Panc1 (cell line): ENCODE results near the gene EMD. TPM values are rescaled to one million over a fixed set of nuclear protein-coding genes. Genes with fewer than 3 reads are reported as not detected.
"Not testable (repeated sequence)": the region's sequence is repeated elsewhere in the genome, so short reads cannot be mapped to it uniquely, and the experiment has no call there.

ENCODE experiments used
- ATAC-seq: fragments of 200-7000 bp; cut with Tn5 transposase; 2 replicates; pipeline ENCODE4 v1.9.1; 2020; ENCODE audit warnings: mild to moderate bottlenecking, moderate library complexity
- BruUV-seq: library from RNA; stranded (reverse); fragments of 400-500 nt; replicated peaks from 2 replicates; lab custom pipeline; 2021; lab: Mats Ljungman, UMichigan
- CTCF ChIA-PET: fragments of 300-600 bp; sonication (Branson Sonifier 250); formaldehyde crosslinking; loops from one replicate; lab custom pipeline; 2022; ENCODE audit warnings: antibody characterized with exemption; lab: Charles Lee
- POLR2A ChIA-PET: fragments of 300-600 bp; sonication (Branson Sonifier 250); formaldehyde crosslinking; loops from one replicate; lab custom pipeline; 2022; ENCODE audit warnings: antibody characterized with exemption; lab: Charles Lee
- DNase-seq: peaks from one replicate; pipeline ENCODE4 v3.0.0-alpha.2; 2010; ENCODE audit warnings: low read depth, low spot score
- H3K27ac ChIP-seq: 2 replicates; pipeline ENCODE4 v1.5.1; 2011; ENCODE audit warnings: mild to moderate bottlenecking, low read length, inconsistent platforms
- H3K27me3 ChIP-seq: fragments of 200-500 bp; sonication (Bioruptor generic); 2 replicates; pipeline ENCODE4 v1.6.0; 2014; ENCODE audit warnings: low read length, inconsistent platforms; ENCODE audit not compliant: control insufficient read depth, insufficient read depth
- H3K36me3 ChIP-seq: fragments of 200-500 bp; sonication (Bioruptor generic); 2 replicates; pipeline ENCODE4 v1.5.1; 2014; ENCODE audit warnings: inconsistent platforms, mild to moderate bottlenecking, low read length, moderate library complexity; ENCODE audit not compliant: control insufficient read depth, insufficient read depth
- H3K4me1 ChIP-seq: 2 replicates; pipeline ENCODE4 v1.5.1; 2011; ENCODE audit warnings: inconsistent platforms, mild to moderate bottlenecking, low read length, moderate library complexity; ENCODE audit not compliant: control insufficient read depth, insufficient read depth
- H3K4me3 ChIP-seq, 2 experiments: 2 replicates each; pipeline ENCODE4 v1.5.1; 2011 to 2012; ENCODE audit warnings: low read depth in 2 of 2, low read length in 2 of 2, mild to moderate bottlenecking in 2 of 2, inconsistent platforms in 1 of 2, moderate library complexity in 1 of 2
- H3K9me3 ChIP-seq: fragments of 200-500 bp; sonication (Bioruptor generic); 2 replicates; pipeline ENCODE4 v1.5.1; 2014; ENCODE audit warnings: low read depth, mild to moderate bottlenecking, inconsistent platforms, low read length, moderate library complexity; ENCODE audit not compliant: control insufficient read depth, insufficient read depth
- CTCF ChIP-seq: fragments of 450-650 bp; IDR thresholded peaks from 2 replicates; pipeline ENCODE4 v1.5.1; 2017; ENCODE audit warnings: mild to moderate bottlenecking
- POLR2AphosphoS5 ChIP-seq: IDR thresholded peaks from 2 replicates; pipeline ENCODE4 v1.6.1; 2012; ENCODE audit warnings: mild to moderate bottlenecking, low read depth, low read length, moderate library complexity
- REST ChIP-seq, 2 experiments: IDR thresholded peaks; 2 replicates each; pipeline ENCODE4 v1.6.1; 2011 to 2012; ENCODE audit warnings: low read depth in 2 of 2, control low read depth in 1 of 2, low read length in 1 of 2, mild to moderate bottlenecking in 1 of 2, moderate library complexity in 1 of 2; ENCODE audit not compliant: insufficient read depth in 1 of 2
- SIN3A ChIP-seq: IDR thresholded peaks from 2 replicates; pipeline ENCODE4 v1.6.1; 2012; ENCODE audit warnings: low read depth, mild to moderate bottlenecking, low read length, moderate library complexity, borderline replicate concordance; ENCODE audit not compliant: insufficient read depth
- TCF7L2 ChIP-seq: IDR thresholded peaks from 2 replicates; pipeline ENCODE4 v1.6.1; 2011; ENCODE audit warnings: mild to moderate bottlenecking, low read depth, low read length, inconsistent platforms
- in situ Hi-C: cut with HindIII; loops from 2 replicates; pipeline ENCODE4 v1.10.0; 2016; ENCODE audit warnings: low sequenced_read_pairs, low pct_unique_long_range_greater_than_20kb
- intact Hi-C: fragments of 100-400 bp; cut with micrococcal nuclease; formaldehyde crosslinking; loops from one replicate; pipeline ENCODE4 v1.10.0; 2022; ENCODE audit not compliant: unreplicated experiment
- total RNA-seq: library from RNA; stranded (reverse); gene quantifications from one replicate; pipeline ENCODE4 v1.2.1, GENCODE V29; 2021; ENCODE audit not compliant: unreplicated experiment

The EMD gene
- total RNA-seq, 1 experiment from 2014 or later: 178 TPM

DNA sequence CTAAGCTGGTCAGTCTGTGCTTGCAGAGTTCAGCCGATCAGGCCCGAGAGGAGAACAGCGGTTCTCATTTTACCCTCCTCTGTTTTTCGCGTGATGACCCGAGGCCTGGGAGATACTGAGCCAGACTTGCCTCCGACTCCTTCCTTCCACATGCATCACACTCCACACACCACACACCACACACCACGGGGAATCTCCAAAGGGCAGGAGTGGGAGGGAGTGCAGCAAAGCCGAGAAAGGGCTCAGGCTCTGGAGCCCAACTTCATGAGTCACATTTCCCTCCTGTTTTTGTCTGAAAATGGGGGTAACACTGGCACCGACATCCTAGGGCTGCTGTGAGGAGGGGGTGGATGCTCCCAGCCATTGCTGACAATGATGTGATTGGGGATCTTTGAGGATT lies 44.6 kb upstream of the EMD start:
- DNase-seq: no peak
- H3K27ac ChIP-seq: no peak overlapping the region
- POLR2A ChIA-PET: no interaction called here
- no peaks in the 10 kb centered on the region for H3K9me3 ChIP-seq
- no TSS peak for BruUV-seq
- no peaks in the 10 kb centered on the region for H3K4me1 ChIP-seq
- H3K4me3 ChIP-seq: no peak overlapping the region
- no peaks in the 10 kb centered on the region for H3K36me3 ChIP-seq
- TF ChIP-seq TCF7L2 (no peak), REST (IDR thresholded peaks at IDR 0.05; ENCODE audit: insufficient read depth in 1 of 2, low read depth in 2 of 2, low read length in 1 of 2) (no peak), POLR2AphosphoS5 (no peak), CTCF (no peak), SIN3A (no peak)
- intact Hi-C loops (no loop called here), in situ Hi-C loops (no loop called here)
- ATAC-seq: no peak
- CTCF ChIA-PET: no interaction called here
- no peaks in the 10 kb centered on the region for H3K27me3 ChIP-seq

GRCh38 chrX:154341399-154342298 lies 37.4 kb upstream of the EMD start:
- in situ Hi-C loops: not testable (repeated sequence)
- ATAC-seq: peak; percentile 88

DNA sequence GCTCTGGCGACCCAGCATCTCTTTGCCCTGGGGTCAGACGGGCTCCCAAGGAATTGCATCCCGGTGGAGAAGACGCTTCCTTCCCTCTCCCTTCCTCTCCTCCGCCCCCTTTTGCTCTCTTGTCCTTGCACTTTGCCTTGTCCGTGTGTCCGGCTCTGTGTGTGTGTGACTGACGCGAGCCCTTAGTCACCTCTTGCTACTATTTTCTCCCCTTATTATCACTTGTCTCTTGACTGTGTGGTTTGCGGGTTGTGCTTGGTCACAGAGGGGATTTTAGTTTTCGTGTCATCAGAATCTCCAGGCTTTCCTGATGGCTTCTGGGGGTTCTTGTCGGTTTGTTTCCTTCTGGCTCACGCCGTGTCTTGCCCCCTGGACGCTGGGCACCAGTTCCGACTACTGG lies 36.0 kb upstream of the EMD start:
- H3K4me1 ChIP-seq, CTCF ChIA-PET, DNase-seq, H3K4me3 ChIP-seq, H3K36me3 ChIP-seq, BruUV-seq, POLR2A ChIA-PET, intact Hi-C loops, ATAC-seq, H3K27ac ChIP-seq, in situ Hi-C loops, H3K27me3 ChIP-seq, H3K9me3 ChIP-seq: not testable (repeated sequence)

More at GRCh38 chrX:154341399-154342298, 37.4 kb upstream of the EMD start:
- H3K27me3 ChIP-seq, H3K9me3 ChIP-seq, H3K4me1 ChIP-seq, DNase-seq, BruUV-seq, H3K36me3 ChIP-seq, CTCF ChIA-PET, H3K27ac ChIP-seq, POLR2A ChIA-PET, intact Hi-C loops: not testable (repeated sequence)
- peak overlapping the region in 1 of 2 experiments; percentile 18; a peak in 1 of 4 replicates for H3K4me3 ChIP-seq

DNA sequence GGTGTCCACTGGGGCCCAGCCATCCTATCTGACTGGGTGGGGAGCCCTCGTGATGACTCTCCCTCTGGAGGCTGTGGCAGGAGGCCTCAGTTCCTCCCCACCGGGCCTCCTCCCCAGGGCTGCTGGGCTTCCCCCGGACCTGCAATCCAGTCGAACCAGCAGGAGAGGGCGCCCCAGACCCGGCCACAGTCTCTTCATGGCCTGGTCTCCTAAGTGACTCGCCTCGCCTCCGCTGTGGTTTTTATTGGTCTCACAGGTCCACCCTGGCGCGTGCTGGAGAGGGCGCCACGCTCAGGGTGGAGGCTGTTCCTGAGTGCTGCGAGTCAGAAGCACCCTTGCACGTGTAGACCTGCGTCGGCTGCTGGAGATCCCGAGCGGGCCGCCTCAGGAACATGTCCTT lies 35.5 kb upstream of the EMD start:
- H3K36me3 ChIP-seq, H3K27ac ChIP-seq, CTCF ChIA-PET, POLR2A ChIA-PET, H3K27me3 ChIP-seq, H3K9me3 ChIP-seq, intact Hi-C loops, H3K4me3 ChIP-seq, BruUV-seq, DNase-seq, in situ Hi-C loops: not testable (repeated sequence)
- peaks cover 10% of the 10 kb centered on the region for H3K4me1 ChIP-seq
- peak; percentile 47 for ATAC-seq
